ENCODE measurements around the gene TBC1D22A.
"Not testable (repeated sequence)": the region's sequence is repeated elsewhere in the genome, so short reads cannot be mapped to it uniquely, and the experiment has no call there.

Gene TBC1D22A

DNA sequence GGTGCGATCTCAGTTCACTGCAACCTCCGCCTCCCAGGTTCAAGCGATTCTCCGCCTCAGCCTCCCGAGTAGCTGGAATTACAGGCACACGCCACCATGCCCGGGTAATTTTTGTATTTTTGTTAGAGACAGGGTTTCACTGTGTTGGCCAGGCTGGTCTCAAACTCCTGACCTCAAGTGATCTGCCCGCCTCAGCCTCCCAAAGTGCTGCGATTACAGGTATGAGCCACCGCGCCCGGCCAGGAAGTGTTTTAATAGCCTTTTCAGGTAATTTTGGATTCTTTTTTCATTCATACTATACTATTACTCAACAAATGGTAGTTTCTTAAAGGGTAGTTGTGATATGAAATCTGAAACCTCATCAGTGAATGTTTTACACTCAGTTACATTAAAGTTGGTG is 216.2 kb downstream of the TBC1D22A start:
- not testable (repeated sequence) for DNase-seq

DNA sequence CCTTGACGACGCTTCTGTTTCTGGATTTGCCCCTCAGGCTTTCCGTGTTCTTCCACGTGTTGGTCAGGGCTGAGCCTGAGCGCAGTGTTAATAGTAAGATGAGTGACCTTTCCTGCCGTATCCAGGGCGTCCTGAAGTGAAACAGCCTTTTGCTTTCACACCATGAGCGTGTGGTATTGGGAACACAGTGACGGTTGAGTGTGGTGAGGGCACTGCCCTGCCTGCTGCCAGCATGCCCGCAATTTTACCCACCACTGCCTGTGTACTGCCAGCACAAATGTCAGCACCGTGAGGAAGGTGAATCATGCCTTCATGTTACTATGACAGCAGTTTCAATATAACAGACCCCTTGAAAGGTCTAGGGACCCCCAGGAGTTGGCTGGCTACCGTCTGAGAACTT is 217.1 kb downstream of the TBC1D22A start:
- DNase-seq, result no peak

DNA sequence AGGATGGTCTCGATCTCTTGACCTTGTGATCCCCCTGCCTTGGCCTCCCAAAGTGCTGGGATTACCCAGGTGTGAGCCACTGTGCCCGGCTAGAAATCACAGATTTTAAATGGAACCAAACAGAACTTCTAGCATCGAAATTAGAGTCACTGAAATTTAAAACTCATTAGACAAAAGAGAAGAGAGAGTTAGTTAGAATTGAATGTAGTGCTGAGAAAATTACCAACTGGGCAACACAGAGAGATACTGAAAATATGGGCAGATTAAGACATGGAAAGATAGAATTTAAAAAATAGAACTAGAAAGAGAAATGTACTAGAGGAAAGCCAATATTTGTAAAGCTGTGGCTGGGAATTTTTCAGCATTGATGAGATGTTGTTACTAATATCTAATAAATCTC is 217.9 kb downstream of the TBC1D22A start:
- DNase-seq, result no peak

DNA sequence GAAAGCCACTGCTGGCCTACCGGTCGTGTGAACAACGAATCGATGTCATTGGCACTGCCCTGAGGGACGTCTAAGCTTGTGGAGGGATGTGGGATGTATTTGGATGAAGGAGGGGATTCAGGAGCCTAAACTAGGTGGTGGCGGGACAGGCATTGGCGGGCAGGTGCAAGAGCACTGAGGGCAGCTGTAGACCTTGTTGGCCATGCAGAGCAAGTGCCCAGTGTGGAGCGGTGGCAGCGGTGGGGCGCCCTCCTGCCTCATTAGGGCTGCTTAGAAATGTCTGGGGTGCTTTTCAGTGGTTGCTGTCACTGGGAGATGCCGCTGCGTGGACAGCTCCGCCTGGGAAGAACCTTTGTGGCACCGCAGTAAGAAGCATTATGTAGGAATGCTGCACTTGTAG is 220.2 kb downstream of the TBC1D22A start:
- DNase-seq, result no peak

DNA sequence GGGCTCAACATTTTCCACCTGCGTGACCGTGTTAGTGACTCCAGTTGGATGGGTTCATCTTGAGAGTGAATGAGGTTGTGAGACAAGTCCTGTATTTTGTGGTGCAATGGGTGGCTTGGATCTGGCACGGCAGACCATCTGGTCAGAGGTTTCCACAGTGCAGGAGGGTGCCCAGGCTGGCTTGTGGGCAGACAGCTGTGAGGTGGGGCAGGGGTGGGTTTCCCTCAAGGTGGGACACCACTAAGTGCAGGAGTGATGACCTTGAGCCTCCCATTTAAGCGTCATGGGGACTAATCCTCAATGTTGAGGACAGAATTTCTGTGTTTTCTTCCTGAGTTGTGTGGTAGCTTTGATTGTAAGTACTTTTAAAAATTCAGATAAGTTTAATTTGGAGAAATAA is 220.6 kb downstream of the TBC1D22A start:
- DNase-seq, result no peak

DNA sequence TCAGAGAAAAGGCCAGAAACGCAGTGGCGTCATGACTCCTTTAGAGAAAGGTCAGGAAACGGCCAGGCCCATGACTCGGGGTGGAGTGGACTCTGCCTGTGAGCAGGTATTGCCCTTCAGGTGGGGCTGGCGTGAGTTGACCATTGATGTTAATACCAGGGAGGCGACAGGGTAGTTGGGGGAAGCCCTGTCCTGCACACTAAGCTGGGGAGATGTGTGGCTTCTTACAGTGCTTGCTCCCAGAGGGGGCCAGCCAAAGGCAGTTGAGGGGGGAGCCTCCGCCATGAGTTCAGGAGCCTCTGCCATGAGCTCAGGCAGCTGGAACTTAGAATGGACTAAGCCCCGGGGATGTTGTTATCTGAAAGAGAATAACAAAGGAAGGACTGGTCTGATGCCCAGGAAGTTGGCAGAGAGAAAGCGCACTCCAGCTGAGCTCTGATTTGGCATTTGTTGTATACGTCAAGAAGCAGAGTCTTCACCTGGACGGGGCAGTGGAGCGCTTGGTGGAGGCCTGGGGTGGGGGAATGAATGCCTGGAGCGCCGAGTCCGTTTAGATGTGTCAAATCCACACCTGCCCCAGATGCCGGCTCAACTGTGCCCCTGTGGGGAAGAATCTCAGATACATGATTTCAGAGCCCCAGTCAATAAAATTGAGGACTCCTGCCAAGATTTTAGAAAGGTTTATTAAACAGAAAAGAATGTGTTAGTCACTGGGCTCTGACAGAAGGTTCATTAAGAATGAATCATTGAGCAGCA is 222.5 kb downstream of the TBC1D22A start:
- DNase-seq, result no peak

DNA sequence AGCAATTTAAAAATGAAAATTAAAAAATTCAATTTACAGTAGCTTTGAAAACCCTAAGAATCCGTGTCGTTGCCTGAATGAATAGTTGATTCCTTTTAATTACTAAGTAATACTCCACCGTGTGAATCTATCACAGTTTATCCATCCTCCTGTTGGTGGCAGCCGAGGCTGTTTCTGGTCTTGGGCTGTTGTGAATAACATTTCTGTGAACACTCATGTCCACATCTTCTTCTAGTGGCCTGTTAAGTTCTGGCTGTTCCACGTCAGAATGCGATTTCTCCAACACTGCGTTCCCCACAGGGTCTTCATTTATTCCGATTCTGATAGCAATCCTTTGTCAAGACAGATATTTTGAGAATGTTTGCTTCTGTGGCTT is 223.0 kb downstream of the TBC1D22A start:
- DNase-seq, result no peak

DNA sequence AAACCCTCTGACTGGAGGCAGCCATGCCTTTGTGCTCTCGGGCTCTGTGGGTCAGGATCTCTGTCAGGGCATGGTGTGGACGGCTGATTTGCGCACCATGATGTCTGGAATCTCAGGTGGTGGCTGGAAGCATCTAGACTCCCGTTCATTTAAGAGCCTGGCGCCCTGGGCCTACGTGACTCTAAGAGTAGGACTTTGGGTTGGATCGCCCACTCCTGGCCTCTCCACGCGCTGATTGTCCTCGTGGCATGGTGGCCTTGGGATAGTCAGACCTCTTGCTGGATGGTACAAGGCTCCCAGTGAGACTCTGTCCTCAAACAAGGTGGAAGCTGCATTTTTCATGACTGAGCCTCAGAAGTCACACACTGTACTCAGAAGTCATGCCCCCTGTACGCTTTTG is 224.3 kb downstream of the TBC1D22A start:
- no peak for DNase-seq

DNA sequence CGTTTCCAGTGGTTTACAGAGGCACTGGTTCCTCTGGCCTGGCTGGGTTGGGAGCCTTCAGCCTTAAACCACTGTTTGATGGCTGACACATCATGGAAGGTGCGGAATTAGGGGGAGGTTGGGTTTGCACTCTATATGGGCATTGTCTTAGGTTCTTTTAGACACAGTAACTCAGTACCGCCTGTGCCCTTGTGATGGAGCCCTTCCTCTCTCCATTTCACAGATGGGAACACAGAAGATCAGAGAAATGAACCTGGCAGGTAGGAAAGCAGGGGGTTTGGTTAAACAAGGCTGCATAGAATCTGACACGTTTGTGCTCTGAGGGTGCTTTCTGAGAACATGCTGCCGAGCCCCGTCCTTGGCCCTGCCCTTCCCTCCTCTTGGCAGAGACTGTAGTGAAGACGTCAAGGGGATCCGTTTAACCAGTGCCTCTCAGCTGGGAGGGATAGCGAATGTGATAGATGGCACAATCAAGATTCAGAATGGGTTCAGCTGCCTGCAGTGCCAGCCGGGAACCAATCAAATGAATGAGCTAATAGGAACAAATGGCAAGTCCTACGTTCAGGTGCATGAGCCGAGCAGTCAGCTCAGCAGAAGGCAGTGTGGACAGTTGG is 228.6 kb downstream of the TBC1D22A start:
- DNase-seq, result no peak

DNA sequence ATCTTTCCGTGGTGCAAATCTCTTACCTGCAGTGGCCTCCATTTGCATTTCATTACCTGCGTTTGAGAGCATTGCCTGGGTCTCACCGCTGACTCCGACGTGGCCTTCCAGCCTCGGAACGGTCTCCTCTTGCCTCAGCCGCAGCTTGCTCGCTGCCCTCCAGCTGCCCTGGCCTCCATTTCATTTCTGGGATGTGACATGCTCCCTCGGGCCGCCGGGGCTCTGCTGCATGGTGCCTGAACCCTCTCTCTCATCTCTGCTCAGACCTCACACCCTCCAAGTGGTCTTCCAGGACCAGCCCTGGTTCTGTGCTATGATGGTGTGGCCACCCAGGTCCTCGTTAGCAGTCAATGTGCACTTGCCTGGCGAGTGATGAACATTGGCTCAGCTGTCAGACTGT is 229.2 kb downstream of the TBC1D22A start:
- no peak for DNase-seq

DNA sequence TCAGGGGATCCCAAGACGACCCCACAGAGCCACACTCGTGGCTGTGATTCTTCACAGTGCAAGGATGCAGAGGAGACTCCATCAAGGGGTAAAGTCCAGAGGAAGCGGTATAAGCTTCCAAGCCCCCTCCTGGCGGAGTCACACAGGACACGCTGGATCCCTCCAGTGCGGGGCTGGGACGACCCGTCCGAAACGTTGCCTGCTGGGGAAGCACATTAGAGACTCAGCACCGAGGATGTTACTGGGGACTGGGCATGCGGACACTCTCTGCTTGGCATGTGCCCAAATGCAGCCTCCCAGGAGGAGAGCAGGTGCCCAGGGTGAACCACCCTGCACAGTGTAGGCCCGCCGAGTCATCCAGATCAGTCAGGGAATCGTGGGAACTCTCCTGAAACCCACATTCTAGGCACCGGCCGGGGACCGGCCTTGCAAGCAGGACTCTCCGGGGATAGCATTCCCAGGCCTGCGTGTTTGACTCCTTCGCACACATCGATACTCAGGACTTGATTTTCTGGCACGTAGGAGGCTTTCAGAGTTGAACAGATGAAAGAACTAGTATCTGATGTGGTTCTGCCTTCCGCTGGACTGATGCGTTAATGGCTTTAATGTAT is 229.8 kb downstream of the TBC1D22A start:
- DNase-seq, result no peak

DNA sequence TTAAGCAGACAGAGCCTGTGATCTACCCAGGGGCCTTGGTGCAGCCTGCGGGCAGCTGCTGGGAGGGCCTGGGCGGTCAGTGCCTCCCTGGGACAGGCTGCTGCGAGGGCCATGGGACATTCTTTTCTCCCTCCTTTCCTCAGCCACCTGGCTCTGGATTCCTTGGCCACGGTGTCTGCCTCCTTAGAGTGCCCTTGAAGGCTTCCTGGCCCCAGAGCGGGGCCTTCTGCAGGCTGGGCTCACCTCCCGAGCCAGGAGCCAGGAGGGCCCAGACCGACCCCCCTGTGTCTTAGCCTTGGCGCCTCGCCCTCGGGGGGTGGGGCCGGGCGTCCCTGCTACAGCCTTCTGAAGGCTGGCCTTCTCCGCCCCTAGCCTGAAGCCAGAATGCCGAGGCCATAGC is 231.2 kb downstream of the TBC1D22A start:
- no peak for DNase-seq

DNA sequence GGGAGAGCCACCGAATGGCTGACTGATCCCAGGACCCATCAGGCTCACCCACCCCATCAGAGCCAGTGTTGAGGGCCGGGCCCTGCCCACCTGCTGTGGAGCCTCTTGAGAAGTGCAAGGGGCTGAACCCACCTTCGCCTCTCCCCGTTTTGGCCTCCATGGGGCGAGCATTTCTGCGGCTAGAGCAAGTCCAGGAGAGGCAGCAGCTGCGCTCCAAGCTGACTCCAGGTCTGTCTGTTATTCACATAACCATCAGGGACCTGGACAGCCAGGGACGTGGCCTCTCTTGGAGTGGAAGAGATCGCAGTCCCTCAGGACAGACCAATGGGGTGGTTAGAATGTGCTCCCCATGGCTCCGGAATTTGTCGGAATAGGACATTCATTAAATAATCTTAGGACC is 231.8 kb downstream of the TBC1D22A start:
- DNase-seq, result no peak

DNA sequence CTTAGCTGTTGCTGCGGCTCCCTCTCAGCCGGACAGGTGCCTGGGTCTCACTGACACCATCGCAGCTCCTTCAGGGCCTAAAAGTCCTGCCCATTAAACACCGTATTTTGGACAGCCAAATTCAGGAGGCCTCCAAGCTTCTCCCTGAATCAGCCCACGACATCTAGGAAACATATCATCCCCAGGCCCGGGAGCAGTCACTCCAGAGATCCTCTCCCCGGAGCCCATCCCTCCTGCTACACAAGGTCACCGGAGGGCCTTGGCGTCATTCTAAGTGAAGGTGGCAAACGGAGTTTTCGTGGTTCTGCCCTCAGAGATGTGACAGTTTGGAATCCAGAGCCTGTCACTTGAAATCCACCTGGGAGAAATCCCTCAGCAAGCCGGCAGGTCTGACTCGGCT is 232.5 kb downstream of the TBC1D22A start:
- no peak for DNase-seq

DNA sequence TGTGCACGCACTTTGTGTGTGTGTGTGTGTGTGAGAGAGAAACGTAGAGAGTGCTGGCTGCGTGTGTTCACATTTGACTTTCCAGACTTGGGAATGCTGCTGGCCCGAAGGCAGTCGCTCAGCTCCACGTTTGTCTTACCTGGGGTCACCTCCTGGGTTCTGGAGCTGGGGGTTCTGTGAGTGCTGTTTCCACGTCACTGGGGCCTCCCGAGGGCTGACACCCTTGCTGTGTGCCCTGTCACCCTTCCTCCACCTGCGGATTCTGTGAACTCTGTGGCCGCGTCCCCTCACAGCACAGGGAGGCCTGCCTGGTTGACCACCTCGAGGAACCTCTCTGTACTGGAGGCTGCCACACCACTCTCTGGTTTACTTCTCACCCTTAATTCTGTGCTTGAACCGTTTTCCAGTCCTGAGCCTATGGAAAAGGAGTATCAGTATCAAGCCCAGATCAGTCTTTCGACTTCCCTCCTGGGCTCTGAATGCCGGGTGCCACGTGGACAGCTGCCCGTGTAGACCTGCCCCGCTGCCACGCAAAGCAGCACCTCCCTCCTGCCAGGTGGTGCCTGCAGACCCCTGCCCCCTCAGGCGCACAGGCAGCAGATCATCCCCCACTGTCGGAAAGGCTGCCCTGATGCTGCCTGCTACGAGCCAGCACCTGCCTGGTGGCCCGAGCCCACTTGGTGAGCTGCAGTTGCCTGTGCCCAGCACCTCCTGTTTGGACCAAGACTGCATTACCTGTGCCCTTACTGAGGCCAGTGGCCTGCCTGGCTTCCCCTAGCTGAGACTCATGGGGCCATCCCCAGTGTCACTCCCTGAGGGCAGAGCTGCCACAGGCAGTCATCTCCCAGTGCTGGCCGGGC is 233.3 kb downstream of the TBC1D22A start:
- DNase-seq, result no peak

DNA sequence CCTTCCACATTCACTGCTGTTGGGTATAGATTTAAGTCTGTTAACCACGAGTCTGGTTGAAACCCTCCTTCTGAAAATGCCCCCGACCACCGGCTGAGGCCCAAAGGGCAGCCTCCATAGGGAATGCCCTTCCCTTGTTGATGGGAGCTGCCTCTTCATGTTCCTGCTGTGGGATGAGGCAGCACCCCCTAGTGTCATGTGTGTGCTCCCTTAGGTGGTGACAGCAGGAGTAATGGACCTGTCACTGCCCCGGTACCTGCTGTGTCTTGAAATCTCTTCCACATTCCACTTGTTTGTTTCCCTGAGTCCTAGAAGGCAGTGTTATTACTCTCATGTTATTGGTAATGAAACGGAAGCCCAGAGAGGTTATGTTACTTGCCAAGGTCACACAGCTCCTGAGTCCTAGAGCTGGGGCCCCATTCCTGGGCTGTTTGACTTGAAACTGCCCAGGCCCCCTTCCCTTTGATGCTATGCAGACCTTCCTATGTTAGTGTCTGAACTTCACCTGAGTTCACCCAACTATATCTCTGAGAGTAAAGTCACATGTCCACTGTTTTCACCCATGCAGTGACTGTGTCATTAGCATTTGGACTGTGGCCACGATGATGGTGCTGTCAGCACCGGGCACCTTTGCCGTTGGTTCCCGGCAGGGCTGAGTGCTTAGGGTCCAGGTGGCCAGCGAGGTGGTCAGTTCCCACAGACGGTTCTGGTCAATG is 234.3 kb downstream of the TBC1D22A start:
- no peak for DNase-seq

DNA sequence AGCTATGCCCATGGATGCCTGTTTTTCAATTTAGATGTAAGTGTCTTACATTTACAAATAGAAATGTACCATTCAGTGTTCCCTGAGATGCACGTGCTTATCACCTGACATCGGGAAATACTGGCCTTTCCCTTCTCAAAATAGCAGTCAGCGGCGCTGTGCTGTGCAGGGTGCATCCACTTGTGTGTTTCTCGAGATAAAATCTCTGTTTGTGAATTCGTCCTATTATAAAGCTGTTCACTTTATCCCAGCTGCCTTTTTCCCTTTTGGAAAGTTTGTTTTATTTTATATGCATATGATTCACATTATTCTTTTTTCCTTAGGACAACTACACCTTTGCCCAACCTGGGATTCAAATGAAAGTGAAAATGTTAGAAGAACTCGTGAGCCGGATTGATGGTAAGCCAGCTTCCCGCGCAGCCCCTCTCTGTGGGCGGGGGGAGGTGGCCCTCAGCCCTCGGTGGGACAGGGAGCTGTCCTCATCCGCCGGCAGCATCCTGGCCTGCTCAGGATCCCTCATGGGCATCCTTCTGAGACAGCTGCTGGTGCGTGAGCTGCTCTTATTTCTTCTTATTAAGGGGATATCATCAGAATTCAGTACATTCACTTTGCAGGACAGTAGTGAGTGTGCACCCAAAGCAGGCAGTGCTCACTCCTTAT is 235.0 kb downstream of the TBC1D22A start:
- DNase-seq, result no peak

DNA sequence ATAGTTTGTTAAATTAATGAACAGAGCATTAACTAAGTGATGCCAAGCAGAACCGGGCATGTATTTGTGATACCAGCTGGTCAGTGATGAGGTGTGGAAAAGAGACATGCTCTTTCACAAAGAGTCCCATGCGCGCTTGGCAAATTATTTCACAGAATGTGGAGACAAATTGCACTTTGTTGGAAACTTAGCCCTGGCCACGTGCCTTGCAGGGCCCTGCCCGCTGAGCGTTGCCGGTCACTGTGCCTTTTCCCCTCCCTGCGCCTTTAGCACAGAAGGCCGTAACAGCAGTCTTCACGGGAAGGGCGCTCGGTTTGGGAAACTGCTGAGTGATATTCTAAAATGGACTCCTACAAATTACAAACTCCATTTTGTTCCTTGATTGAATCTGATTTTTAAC is 235.9 kb downstream of the TBC1D22A start:
- no peak for DNase-seq

DNA sequence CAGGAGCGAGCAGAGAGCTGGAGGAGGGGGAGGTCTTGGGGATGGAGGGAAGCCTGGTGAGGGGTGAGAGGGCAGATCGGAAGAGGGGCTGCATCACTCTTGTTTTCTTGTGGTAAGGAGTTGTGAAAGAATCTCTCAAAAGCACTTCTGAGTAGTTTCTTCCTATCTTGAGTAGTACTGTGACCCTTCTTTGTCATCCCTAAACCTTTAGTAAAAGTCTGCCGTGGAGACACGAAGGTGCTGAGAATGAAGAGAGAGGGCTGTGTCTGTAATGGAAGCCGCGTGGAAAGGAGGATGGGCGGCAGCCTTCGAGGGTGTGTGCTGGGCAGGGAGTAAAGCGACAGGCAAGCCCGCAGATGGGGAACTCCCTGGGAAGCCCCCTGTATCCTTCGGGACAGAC is 237.8 kb downstream of the TBC1D22A start:
- no peak for DNase-seq

DNA sequence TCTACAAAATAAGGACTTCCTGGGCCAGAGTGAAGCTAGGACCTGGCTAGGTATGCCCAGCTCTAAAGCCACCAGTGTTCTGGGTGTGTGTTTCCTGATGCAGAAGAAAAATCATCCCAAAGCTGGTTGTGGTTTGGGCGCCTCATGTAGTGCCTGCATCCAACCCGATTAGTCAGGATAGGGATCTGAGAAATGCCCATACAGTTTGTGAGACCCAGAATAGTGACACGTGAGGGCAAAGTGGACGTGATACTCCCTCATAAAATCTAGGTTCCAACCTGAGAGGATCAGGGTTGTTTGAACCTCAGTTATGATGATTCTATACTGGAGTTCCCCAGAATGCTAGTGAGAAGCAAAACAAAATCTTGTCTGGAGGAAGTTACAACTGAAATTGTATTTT is 238.4 kb downstream of the TBC1D22A start:
- DNase-seq, result no peak

DNA sequence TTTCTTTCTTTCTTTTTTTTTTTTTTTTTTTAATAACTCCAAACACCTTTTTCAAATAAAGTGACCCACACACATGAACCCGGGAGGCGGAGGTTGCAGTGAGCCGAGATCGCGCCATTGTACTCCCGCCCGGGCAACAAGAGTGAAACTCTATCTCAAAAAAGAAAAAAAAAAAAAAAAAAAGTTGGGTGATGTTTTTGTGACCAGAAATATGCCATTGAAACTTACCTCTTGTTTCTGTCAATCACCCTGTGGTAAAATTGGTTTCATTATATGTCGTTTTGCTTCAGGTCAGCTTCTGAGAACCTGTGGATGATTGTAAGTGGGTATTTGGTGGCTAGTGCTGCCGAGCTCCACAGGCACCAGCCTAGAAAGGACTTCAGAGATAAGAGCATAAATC is 238.8 kb downstream of the TBC1D22A start:
- no peak for DNase-seq

DNA sequence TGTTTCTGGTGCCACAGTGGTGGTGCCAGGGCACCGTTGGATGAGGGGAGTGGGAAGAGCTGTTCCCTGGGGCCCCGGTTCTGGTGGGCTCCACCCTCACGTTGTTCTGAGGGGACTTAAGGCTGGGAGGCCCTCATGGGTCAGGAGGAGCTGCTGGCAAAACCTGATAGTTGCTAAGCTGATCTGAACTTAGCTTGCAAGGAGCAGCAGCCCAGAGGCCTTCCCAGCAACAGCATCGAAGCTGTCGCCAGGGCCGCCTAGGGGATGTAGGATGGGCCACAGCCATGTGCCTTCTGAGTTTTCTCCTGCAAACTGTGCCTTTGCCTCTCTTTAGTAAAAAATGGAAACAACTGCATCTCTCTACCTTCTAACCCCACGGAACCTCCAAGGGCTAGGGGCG is 240.2 kb downstream of the TBC1D22A start:
- no peak for DNase-seq
